K562 treated with DMSO at 1 percent for 12 hours (cell line): ENCODE measurements around the gene HECW1. TPM values are rescaled to one million over a fixed set of nuclear protein-coding genes. Genes with fewer than 3 reads are reported as not detected.

ENCODE experiments used
- total RNA-seq: library from RNA; unstranded; fragments of 300-600 nt; gene quantifications from 2 replicates; pipeline ENCODE4 v1.2.3, GENCODE V29; 2022; ENCODE audit not compliant: insufficient read depth

The HECW1 gene
- total RNA-seq = 1.3 TPM in 1 of 2 replicates, not detected in the other

DNA sequence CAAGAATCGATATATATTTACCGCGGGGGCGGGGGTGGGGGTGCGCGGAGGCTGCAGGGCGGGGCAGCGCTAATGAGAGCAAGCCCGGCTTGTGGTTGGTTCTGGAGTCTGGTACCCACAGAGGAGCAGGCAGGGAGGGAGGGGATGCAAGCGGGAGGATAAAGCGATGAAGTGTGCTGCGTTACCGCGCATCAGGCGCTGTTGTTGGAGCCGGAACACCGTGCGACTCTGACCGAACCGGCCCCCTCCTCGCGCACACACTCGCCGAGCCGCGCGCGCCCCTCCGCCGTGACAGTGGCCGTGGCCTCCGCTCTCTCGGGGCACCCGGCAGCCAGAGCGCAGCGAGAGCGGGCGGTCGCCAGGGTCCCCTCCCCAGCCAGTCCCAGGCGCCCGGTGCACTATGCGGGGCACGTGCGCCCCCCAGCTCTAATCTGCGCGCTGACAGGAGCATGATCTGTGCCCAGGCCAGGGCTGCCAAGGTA lies at the start of gene HECW1:
Gene HECW1, plus strand, starts transcription at position 189 of the 482 bp plus-strand sequence. CDS start 131,259 bp downstream, outside the sequence.

DNA sequence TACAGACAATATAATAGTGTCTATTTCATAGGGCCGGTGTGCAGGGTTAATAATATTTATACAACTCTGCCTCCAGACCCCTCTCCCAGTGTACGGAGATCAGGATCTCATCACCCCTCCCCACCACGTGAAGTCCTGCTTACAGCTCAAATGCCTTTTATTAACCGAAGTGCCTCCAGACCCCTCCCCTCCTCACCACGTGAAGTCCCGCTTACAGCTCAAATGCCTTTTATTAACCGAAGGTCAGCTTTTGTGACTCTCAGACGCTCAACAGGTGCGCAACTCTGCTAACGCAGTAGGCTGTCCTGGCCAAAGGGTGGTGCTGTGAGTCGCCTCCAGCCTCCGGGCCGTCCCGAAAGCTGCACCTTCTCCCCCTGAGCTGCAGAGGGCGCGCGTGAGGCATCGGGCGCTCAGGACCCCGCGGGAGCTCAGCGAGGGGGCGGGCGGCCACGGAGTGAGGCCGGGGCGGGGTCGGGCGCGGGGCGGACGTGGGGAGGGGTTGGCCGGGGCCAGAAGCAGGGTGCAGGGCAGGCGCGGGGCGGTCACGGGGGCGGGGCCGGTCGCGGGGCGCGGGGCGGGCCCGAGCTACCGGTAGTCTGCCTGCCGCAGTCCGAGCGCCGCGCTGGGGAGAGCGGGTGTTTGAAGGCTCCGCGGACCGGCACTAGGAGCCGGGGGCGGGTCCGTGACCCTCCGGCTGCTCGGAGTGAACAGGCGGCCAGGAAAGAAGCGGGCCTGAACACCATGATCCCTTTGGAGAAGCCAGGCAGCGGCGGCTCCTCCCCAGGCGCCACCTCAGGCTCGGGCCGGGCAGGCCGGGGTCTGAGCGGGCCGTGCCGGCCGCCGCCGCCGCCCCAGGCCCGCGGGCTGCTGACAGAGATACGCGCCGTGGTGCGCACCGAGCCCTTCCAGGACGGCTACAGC lies 470.3 kb downstream of the HECW1 start, which contains the start of gene STK17A:
Gene STK17A, plus strand, starts transcription at position 606 of the 921 bp plus-strand sequence. Its CDS starts 136 bp downstream, at position 742.

Other genes with a start within 250 kb of the HECW1 start
- gene C7orf25, start 200.6 kb upstream of the HECW1 start, total RNA-seq = 2.4 and 7.7 TPM in 2 replicates
- 145 and 148 TPM in 2 replicates for gene PSMA2, start 180.5 kb upstream of the HECW1 start, total RNA-seq
- gene MRPL32, start 180.3 kb upstream of the HECW1 start, total RNA-seq = 42.6 and 52.0 TPM in 2 replicates